Measurements from ENCODE around the gene PTPRN2.
"Not testable (repeated sequence)": the region's sequence is repeated elsewhere in the genome, so short reads cannot be mapped to it uniquely, and the experiment has no call there.

The PTPRN2 gene

GRCh38 chr7:157704365-157704764, 883.3 kb downstream of the PTPRN2 start:
- no peak for DNase-seq

GRCh38 chr7:157703534-157704195, 884.0 kb downstream of the PTPRN2 start:
- DNase-seq: no peak

DNA sequence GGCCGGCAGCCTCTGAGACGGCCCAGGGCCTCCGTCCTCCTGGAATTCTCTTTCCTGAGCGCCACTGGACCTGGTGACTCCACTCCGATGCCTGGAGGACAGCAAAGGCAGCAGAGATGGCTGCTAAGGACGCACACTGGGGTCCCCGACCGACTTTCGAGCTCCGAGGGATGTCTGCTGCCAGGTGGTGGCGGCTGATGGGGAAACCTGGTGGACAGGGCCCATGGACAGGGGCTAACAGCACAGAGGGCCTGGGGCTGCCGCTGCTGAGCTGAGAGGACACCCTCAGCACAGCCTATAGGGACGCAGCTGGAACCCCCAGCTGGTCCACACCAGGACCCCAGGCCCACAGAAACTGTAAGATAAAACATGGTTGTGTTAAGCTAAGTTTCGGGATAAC, 884.5 kb downstream of the PTPRN2 start:
- no peak for DNase-seq

DNA sequence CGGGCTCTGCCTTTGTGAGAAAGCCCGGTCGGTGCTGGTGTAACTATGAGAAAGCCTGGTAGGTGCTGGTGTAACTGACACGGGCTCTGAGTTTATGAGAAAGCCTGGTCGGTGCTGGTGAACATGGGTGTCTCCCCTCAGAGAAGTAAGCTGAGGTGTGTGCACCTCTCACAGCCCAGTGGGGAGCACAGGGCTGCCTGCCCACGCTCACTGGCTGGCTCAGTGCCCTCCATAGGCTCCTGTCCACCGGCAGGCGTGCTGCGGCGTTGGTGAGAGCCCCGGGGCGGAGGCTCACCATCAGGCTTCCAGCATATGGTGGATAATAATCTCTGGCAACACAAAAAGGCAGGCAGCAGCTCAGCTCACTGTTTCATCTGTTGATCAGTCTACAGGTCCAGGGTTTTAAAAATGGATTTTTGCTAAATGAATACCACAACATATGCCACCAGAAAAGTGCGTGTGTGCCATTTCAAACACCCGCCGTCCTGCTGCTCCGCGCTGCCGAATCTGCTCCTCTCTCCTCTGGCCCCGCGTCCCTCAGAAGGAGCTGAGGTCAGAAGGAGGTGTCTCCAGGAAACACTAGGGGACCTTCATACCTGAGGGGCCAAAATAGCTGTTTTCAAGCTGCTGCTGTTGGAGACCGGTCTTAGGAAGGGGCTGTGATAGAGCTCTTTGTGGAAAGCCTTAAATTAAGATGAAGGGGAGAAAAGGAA, 885.2 kb downstream of the PTPRN2 start:
- DNase-seq: no peak

DNA sequence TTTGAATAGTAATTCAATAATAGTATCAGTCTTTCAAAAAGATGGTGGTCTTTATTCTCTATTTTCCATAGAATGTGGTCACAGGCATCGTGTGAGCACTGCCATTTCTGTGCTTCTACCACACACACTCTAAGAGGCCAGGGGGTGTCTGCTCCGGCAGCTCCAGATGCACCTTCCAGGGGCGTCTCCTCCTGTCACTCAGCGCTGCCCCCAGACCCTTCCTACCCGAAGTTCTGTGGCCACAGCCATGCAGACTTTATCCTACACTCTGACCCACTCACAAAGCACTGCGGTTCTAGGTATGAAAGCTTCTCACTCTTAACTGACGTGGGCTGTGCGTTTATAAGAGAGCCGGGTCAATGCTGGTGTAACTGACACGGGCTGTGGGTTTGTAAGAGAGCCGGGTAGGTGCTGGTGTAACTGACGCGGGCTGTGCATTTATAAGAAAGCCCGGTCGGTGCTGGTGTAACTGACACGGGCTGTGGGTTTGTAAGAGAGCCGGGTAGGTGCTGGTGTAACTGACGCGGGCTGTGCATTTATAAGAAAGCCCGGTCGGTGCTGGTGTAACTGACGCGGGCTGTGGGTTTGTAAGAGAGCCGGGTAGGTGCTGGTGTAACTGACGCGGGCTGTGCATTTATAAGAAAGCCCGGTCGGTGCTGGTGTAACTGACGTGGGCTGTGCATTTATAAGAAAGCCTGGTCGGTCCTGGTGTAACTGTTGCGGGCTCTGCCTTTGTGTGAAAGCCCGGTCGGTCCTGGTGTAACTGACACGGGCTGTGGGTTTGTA, 886.0 kb downstream of the PTPRN2 start:
- not testable (repeated sequence) for DNase-seq

DNA sequence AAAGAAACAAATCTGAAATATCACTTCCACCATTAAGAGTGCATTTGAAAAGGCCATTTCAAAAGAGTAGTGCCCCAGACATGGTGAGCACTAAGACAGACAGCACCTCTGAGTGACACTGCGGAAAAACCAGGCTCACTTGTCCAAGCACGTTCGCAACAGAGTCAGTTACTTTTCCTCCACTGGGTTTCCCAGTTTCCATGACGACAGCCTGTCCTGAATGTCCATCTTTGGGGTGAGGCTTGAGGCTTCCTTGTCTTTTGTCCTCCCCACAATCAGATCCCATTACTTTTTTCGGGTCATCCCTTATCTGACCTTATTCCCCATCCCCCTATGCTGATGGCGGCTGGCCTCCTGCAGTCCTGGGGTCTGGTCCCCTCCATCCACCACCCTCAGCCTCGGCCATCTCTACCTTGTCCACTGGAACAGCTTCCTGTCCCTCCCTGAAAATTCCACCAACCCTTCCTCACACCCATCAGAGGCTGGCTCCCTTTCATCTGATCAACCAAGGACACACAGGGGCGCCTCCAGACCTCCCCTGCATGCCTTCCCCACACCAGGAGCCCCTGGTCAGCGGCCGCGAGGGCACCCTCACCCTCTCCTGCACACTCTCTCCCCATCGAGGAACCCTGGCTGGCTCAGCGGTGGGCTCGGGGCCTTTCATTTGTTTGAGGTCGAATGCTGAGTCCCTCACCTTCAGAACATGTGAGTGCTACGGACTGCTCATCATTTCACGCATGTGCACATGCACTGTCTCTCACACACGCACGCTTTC, 887.2 kb downstream of the PTPRN2 start:
- no peak for DNase-seq

GRCh38 chr7:157699357-157700013, 888.1 kb downstream of the PTPRN2 start:
- DNase-seq: no peak

DNA sequence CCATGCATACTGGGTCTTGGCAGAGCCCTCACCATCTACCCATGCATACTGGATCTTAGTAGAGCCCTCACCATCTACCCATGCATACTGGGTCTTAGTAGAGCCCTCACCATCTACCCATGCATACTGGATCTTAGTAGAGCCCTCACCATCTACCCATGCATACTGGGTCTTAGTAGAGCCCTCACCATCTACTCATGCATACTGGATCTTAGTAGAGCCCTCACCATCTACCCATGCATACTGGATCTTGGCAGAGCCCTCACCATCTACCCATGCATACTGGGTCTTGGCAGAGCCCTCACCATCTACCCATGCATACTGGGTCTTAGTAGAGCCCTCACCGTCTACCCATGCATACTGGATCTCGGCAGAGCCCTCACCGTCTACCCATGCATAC, 890.3 kb downstream of the PTPRN2 start:
- DNase-seq: not testable (repeated sequence)

- DNase-seq: not testable (repeated sequence)
Measured at GRCh38 chr7:157695609-157696008, 892.0 kb downstream of the PTPRN2 start.

DNA sequence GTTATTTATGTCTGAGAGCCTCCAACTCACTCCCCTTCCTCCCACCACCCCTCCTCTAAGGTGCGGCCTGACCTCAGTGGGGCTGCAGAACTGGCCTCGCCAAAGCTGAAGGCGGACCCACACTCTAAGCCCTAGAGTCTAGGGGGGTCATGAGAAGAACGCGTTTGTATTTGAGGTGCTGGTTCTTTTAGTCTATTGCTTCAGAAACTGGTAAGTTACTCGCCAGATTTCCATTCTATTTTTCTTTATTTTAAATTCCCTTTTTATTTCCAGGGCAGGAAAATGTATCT, 893.3 kb downstream of the PTPRN2 start:
- no peak for DNase-seq

DNA sequence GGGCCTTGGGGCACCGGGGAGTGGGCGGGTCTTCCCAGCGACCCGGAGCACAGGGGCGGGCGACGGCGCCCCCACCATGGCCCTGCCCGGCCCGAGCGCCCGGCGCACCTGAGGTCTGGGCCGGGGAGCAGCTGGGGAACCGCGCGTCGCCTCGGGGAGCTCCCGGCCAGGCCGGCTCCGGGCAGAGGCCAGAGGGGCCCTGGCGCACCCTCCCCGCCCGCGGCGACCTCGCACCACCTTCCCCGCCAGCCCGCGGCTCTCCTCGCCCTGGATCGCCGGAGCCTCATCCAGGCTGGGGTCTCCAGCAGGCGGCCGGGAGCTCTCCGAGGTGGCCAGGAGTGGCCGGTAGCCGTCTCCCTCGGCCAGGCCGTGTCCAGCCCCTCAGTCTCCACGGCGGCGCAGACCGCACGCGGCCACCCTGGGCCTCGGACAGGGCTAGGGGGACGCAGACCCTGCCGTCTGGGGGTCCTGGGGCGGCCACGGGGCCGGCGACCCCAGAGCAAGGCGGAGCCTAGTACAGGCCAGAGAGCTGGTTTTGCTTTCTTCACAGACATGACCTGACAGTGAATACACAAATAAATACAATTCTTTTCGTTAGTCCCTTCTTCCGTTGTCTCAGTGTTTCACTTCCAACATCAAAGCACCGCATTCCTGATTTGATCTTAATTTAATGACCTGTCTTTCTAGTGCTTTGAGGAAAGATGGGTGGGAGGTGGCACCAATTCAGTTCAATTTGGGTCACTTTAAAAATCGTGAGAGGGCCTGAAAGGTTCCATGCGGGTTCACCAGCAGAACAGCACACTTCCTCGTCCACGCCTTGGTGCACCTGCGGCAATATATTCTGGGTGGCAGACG, 893.9 kb downstream of the PTPRN2 start:
- no peak for DNase-seq

DNA sequence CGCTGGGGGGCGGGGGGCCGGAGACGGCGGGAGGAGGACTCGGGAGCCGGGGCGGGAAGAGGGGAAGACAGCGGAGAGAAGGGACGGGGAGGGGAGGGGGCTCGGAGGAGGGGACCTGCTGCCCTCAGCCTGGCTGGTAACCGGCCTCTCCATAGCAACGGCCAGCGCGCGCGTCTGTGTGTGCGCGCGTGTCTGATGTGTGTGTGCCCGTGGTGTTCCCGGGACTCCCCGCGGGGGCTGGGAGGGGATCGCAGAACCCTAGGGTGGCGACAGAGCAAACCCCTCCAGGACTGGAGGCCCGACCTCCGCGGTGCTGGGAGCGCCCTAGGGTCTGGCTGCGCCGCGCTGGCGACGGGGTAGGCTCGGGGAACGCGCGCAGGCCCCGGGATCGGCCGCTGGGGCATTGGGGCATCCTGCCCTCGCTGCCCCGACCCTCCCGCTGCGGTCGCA, 894.5 kb downstream of the PTPRN2 start:
- no peak for DNase-seq

- no peak for DNase-seq
Measured at GRCh38 chr7:157692460-157693011, 895.1 kb downstream of the PTPRN2 start.

- DNase-seq: no peak
Measured at GRCh38 chr7:157691586-157692459, 895.8 kb downstream of the PTPRN2 start.

- DNase-seq: no peak
Measured at GRCh38 chr7:157690833-157691585, 896.6 kb downstream of the PTPRN2 start.

DNA sequence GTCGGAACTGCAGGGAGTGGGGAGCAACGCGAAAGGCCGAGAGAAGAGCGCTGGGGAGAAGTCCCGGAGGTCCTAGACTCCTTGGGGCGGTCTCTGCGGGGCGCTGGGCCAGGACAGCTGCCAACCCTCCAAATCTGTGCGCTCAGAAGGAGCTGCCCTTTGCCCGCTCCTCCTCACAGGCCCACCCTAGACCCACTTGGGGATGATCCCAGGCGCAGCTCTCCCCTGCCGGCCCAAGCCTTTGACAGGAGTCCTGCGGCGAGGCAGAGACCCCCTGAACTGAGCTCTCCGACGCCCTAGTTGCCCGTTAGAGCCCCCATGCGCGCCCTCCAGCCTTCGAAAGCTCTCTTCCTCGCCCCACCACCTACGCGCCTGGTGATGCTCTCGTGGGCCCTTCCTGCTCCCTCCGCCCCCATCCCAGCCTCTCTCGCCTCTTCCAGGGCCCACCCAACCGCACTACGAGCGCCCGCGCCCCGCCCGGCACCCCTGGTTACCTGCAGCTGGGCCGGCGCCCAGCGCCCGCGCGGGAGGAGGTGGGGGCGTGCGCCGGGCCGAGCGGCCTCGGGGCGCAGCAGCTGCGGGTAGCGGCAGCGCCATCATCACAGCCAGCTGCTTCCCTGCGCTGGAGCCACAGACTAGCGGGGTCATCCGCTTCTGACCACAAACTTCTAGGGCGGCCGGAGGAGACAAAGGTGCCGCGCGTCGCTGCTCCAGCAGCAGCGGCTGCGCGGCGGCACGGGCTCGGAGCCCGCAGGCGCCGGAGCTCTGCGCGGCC, 897.4 kb downstream of the PTPRN2 start:
- no peak for DNase-seq

DNA sequence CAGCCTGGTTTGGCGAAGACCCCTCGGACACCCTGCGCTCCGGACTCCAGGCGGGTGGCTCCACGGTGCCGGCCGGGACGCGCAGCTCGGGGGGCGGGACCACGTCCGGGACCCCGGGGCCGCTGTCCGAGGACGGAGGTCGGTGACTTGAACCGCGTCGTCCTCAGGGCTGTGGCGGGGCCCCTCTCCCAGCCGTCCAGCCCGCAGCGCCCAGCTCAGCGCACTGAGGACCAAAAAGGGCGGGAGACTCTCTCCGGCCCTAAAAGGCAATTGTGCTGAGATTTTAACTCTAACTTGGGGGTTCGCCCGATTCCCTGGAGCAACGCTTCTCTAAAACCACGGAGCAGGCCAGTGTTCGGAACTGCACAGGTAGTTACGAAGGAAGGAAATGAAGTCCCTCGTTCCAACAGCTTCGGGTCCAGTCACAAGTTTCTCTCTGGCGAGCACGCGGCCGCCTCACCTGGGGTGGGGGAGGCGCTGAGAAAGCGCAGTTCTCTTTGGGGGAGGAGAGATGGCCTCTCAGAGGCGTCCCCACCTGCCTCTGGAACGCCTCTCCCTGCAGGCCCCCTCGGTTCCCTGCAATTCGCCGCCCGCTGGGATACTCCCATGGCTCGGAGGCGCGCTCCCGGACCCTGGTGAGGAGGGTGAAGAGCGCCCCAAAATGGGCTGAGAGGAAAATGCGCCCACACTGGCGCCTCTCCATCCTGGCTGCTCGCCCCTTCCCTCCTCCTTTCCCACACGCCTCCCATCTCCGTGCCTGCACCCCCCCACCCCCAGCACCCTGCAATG, 898.2 kb downstream of the PTPRN2 start:
- DNase-seq: no peak
